Breast epithelium (tissue), 3 donors: Measurements from ENCODE around the gene FAM81A.

Source experiments
- POLR2A ChIP-seq: fragments of 450-650 bp; IDR thresholded peaks from one replicate; pipeline ENCODE4 v1.6.1; 2016; ENCODE audit warnings: antibody characterized with exemption, mild to moderate bottlenecking, moderate library complexity
- POLR2AphosphoS5 ChIP-seq, 3 donors: sonication (generic); formaldehyde crosslinking; IDR thresholded peaks; one replicate each; pipeline ENCODE4 v1.6.1; 2017; ENCODE audit warnings: antibody characterized with exemption in 3 of 3
- TF ChIP-seq, protein P1 (sequence below), 3 donors: fragments of 450-650 bp; IDR thresholded peaks; one replicate each; pipeline ENCODE4 v1.5.1; 2016 to 2017; ENCODE audit warnings: antibody characterized with exemption in 3 of 3, mild to moderate bottlenecking in 3 of 3, moderate library complexity in 3 of 3

DNA sequence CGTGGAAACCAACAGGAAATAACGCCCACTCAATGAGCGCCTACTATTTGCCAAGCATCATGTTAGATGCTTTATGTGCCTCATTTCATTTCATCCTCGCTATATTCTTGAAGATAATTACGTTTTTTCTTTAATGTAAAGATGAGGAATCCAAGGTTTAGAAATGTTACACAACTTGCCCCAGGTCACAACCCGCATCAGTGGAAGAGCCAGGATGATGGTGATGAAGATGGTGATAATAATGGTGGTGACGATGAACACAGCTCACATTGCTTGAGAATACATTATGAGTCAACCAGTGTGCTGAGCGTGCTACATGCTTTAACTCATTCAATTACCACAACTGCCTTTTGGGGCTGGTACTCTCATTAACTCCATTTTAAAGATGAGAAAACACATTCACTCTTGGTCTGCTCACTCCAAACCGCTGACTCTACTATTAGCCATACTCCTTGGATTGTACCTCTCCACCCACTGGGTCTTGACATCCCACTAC is 43.8 kb upstream of the FAM81A start:
- no peak for TF ChIP-seq POLR2A
- TF ChIP-seq, protein P1, sequence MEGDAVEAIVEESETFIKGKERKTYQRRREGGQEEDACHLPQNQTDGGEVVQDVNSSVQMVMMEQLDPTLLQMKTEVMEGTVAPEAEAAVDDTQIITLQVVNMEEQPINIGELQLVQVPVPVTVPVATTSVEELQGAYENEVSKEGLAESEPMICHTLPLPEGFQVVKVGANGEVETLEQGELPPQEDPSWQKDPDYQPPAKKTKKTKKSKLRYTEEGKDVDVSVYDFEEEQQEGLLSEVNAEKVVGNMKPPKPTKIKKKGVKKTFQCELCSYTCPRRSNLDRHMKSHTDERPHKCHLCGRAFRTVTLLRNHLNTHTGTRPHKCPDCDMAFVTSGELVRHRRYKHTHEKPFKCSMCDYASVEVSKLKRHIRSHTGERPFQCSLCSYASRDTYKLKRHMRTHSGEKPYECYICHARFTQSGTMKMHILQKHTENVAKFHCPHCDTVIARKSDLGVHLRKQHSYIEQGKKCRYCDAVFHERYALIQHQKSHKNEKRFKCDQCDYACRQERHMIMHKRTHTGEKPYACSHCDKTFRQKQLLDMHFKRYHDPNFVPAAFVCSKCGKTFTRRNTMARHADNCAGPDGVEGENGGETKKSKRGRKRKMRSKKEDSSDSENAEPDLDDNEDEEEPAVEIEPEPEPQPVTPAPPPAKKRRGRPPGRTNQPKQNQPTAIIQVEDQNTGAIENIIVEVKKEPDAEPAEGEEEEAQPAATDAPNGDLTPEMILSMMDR (IDR thresholded peaks at IDR 0.05) = no peak
- TF ChIP-seq POLR2AphosphoS5 (IDR thresholded peaks at IDR 0.05) = no peak
